Left renal cortex interstitium (tissue), 4 donors: ENCODE results near the gene ARAP1. TPM values are rescaled to one million over a fixed set of nuclear protein-coding genes. Genes with fewer than 3 reads are reported as not detected.

Experiments
- DNase-seq, 4 donors: peaks; one replicate each; pipeline ENCODE4 v3.0.0-alpha.2; 2013; ENCODE audit warnings: low read depth in 4 of 4, low spot score in 2 of 4, missing footprints in 1 of 4
- polyA plus RNA-seq, 4 donors: library from polyadenylated mRNA; unstranded; fragments of 120-200 nt; gene quantifications; one replicate each; pipeline ENCODE4 v1.2.1, GENCODE V29; 2013; ENCODE audit not compliant: insufficient read length in 4 of 4

Gene ARAP1
- polyA plus RNA-seq, 4 donors, result 69.0 to 85.0 (median 78.4) TPM

- no peak for DNase-seq
Measured at GRCh38 chr11:72688929-72689328, 63.3 kb downstream of the ARAP1 start.

GRCh38 chr11:72688486-72688885 is 63.7 kb downstream of the ARAP1 start:
- no peak for DNase-seq

GRCh38 chr11:72687326-72687725 is 64.9 kb downstream of the ARAP1 start:
- DNase-seq, result no peak

- DNase-seq, result no peak
Measured at GRCh38 chr11:72686639-72687220, 65.5 kb downstream of the ARAP1 start.

GRCh38 chr11:72685560-72686480 is 66.4 kb downstream of the ARAP1 start:
- no peak for DNase-seq

GRCh38 chr11:72684236-72684912 is 67.8 kb downstream of the ARAP1 start:
- no peak for DNase-seq

GRCh38 chr11:72683782-72684200 is 68.4 kb downstream of the ARAP1 start:
- no peak for DNase-seq

- no peak for DNase-seq
Measured at GRCh38 chr11:72682858-72683243, 69.4 kb downstream of the ARAP1 start.

- no peak for DNase-seq
Measured at GRCh38 chr11:72682238-72682857, 69.9 kb downstream of the ARAP1 start.

- no peak for DNase-seq
Measured at GRCh38 chr11:72681226-72682153, 70.7 kb downstream of the ARAP1 start.

GRCh38 chr11:72680624-72681158 is 71.5 kb downstream of the ARAP1 start:
- DNase-seq, result no peak

GRCh38 chr11:72679869-72680268 is 72.3 kb downstream of the ARAP1 start:
- DNase-seq, result no peak

GRCh38 chr11:72678524-72678923 is 73.7 kb downstream of the ARAP1 start:
- DNase-seq, result no peak

GRCh38 chr11:72676861-72677341 is 75.3 kb downstream of the ARAP1 start:
- DNase-seq, result peak in 3 of 4 donors; percentile 52 to 68 (median 61)

GRCh38 chr11:72675221-72675620 is 77.0 kb downstream of the ARAP1 start:
- no peak for DNase-seq

- no peak for DNase-seq
Measured at GRCh38 chr11:72673943-72674828, 78.0 kb downstream of the ARAP1 start, which contains the start of gene PDE2A. Gene PDE2A, minus strand, starts transcription at chr11:72674422. Its CDS starts 215 bp downstream, at chr11:72674207.

- peak in 1 of 4 donors; percentile 28 for DNase-seq
Measured at GRCh38 chr11:72673284-72673942, 78.8 kb downstream of the ARAP1 start.
